GM23338 (cell line): ENCODE measurements around the gene SLC25A12. TPM values are rescaled to one million over a fixed set of nuclear protein-coding genes. Genes with fewer than 3 reads are reported as not detected.

Experiments
- ATAC-seq: fragments of 200-7000 bp; cut with Tn5 transposase; 3 replicates; pipeline ENCODE4 v1.9.1; 2020
- DNase-seq: peaks from one replicate; pipeline ENCODE4 v3.0.0-alpha.2; 2015; ENCODE audit warnings: low spot score
- H2AFZ ChIP-seq: fragments of 200-600 bp; sonication (generic); 2 replicates; pipeline ENCODE4 v1.8.0; 2016; ENCODE audit warnings: antibody characterized with exemption, mild to moderate bottlenecking, moderate library complexity
- H3F3A ChIP-seq: fragments of 200-600 bp; sonication (generic); replicated peaks from 2 replicates; pipeline ENCODE4 v1.8.0; 2017; ENCODE audit warnings: antibody characterized with exemption, mixed run types, low read depth
- H3K27ac ChIP-seq: fragments of 200-600 bp; sonication (generic); 2 replicates; pipeline ENCODE4 v1.6.1; 2016; ENCODE audit warnings: low read depth
- H3K27me3 ChIP-seq: fragments of 200-600 bp; sonication (generic); 2 replicates; pipeline ENCODE4 v1.8.0; 2016; ENCODE audit warnings: mild to moderate bottlenecking, mixed run types, moderate library complexity; ENCODE audit not compliant: insufficient read depth
- H3K36me3 ChIP-seq: fragments of 200-600 bp; sonication (generic); 2 replicates; pipeline ENCODE4 v1.8.0; 2016; ENCODE audit warnings: mild to moderate bottlenecking; ENCODE audit not compliant: insufficient read depth
- H3K4me1 ChIP-seq: fragments of 200-600 bp; sonication (generic); 2 replicates; pipeline ENCODE4 v1.8.0; 2016; ENCODE audit warnings: mild to moderate bottlenecking, moderate library complexity; ENCODE audit not compliant: insufficient read depth
- H3K4me2 ChIP-seq: fragments of 200-600 bp; sonication (generic); 2 replicates; pipeline ENCODE4 v1.7.1; 2017; ENCODE audit warnings: mixed run types
- H3K4me3 ChIP-seq: fragments of 200-600 bp; sonication (generic); 2 replicates; pipeline ENCODE4 v1.6.1; 2016; ENCODE audit warnings: mixed run types
- H3K79me2 ChIP-seq: fragments of 200-600 bp; sonication (generic); replicated peaks from 2 replicates; pipeline ENCODE4 v1.8.0; 2017; ENCODE audit warnings: mild to moderate bottlenecking; ENCODE audit not compliant: insufficient read depth
- H3K9me2 ChIP-seq: fragments of 200-600 bp; sonication (generic); 2 replicates; pipeline ENCODE4 v1.8.0; 2017; ENCODE audit not compliant: insufficient read depth
- H4K20me1 ChIP-seq: fragments of 200-600 bp; sonication (generic); replicated peaks from 2 replicates; pipeline ENCODE4 v1.8.0; 2017; ENCODE audit warnings: mild to moderate bottlenecking; ENCODE audit not compliant: insufficient read depth
- H3K27ac Mint-ChIP-seq: 2 replicates; pipeline ENCODE4 v1.8.0; 2020; ENCODE audit warnings: inconsistent platforms, mild to moderate bottlenecking, moderate library complexity, mixed read lengths
- H3K27me3 Mint-ChIP-seq: 3 replicates; pipeline ENCODE4 v1.8.0; 2022; ENCODE audit warnings: low read depth, mild to moderate bottlenecking, moderate library complexity, mixed read lengths, inconsistent platforms; ENCODE audit not compliant: insufficient read depth, poor library complexity
- H3K36me3 Mint-ChIP-seq: 3 replicates; pipeline ENCODE4 v1.8.0; 2021; ENCODE audit warnings: low read depth, mild to moderate bottlenecking, inconsistent platforms, moderate library complexity, mixed read lengths
- H3K4me1 Mint-ChIP-seq: 3 replicates; pipeline ENCODE4 v1.8.0; 2020; ENCODE audit warnings: mild to moderate bottlenecking, inconsistent platforms, mixed read lengths
- H3K4me3 Mint-ChIP-seq: 3 replicates; pipeline ENCODE4 v1.8.0; 2021; ENCODE audit warnings: moderate library complexity, mild to moderate bottlenecking, inconsistent platforms, mixed read lengths
- H3K9me3 Mint-ChIP-seq: 3 replicates; pipeline ENCODE4 v1.8.0; 2020; ENCODE audit warnings: moderate library complexity, mild to moderate bottlenecking, inconsistent platforms, mixed read lengths
- CTCF ChIP-seq, 2 experiments: fragments of 200-600 bp in 1 of 2; sonication (generic) in 1 of 2; conservative IDR thresholded peaks; 2 replicates each; pipeline versions ENCODE4 v1.5.1 to v1.6.1; 2016 to 2017; ENCODE audit warnings: antibody characterized with exemption in 2 of 2, low read depth in 2 of 2, mild to moderate bottlenecking in 2 of 2, moderate library complexity in 1 of 2
- ETS1 ChIP-seq: IDR thresholded peaks from 2 replicates; pipeline ENCODE4 v1.6.1; 2016; ENCODE audit warnings: antibody characterized with exemption
- EZH2 ChIP-seq: fragments of 200-600 bp; sonication (generic); IDR thresholded peaks from one replicate; pipeline ENCODE4 v1.8.0; 2017; ENCODE audit warnings: antibody characterized with exemption, mild to moderate bottlenecking, low read depth; ENCODE audit not compliant: unreplicated experiment
- JUNB ChIP-seq: IDR thresholded peaks from one replicate; pipeline ENCODE4 v1.6.1; 2016; ENCODE audit warnings: antibody characterized with exemption; ENCODE audit not compliant: unreplicated experiment
- NANOG ChIP-seq: IDR thresholded peaks from 2 replicates; pipeline ENCODE4 v1.6.1; 2016; ENCODE audit warnings: antibody characterized with exemption, borderline replicate concordance
- POLR2AphosphoS5 ChIP-seq: IDR thresholded peaks from 2 replicates; pipeline ENCODE4 v1.6.1; 2016; ENCODE audit warnings: antibody characterized with exemption, low read depth
- REST ChIP-seq: IDR thresholded peaks from one replicate; pipeline ENCODE4 v1.6.1; 2018; ENCODE audit warnings: antibody characterized with exemption; ENCODE audit not compliant: unreplicated experiment
- STAT1 ChIP-seq: IDR thresholded peaks from one replicate; pipeline ENCODE4 v1.6.1; 2016; ENCODE audit warnings: antibody characterized with exemption; ENCODE audit not compliant: unreplicated experiment
- ZNF114 ChIP-seq: fragments of 250-450 bp; sonication (Bioruptor Pico); IDR thresholded peaks from 2 replicates; pipeline ENCODE4 v1.5.0; 2020; ENCODE audit warnings: mild to moderate bottlenecking, moderate library complexity
- ZNF331 ChIP-seq: fragments of 250-450 bp; sonication (Bioruptor Pico); IDR thresholded peaks from 2 replicates; pipeline ENCODE4 v1.5.0; 2020; ENCODE audit warnings: low read depth, mild to moderate bottlenecking, moderate library complexity
- polyA plus RNA-seq: library from polyadenylated mRNA; unstranded; fragments of >200 nt; fragmentation: Nextera tagmentation; extraction: Ambion mirVana; gene quantifications from 2 replicates; pipeline ENCODE4 v1.2.1, GENCODE V29; 2016
- total RNA-seq: library from RNA; depleted of rRNA; stranded (reverse); fragments of >200 nt; shearing (Covaris generic); gene quantifications from 2 replicates; pipeline ENCODE4 v1.2.3, GENCODE V29; 2014

The SLC25A12 gene
- total and polyA plus RNA-seq, 2 experiments from 2014 or later, result 4.8 to 14.8 TPM

- DNase-seq (no peak), ATAC-seq (no peak)
- Mint-ChIP-seq H3K4me1 (no peaks in the 10 kb centered on the region), H3K27ac (no peak overlapping the region), H3K9me3 (no peaks in the 10 kb centered on the region), H3K27me3 (no peaks in the 10 kb centered on the region), H3K4me3 (no peak overlapping the region), H3K36me3 (no peaks in the 10 kb centered on the region)
- Histone ChIP-seq H3K4me3 (no peak overlapping the region), H3K9me2 (no peaks in the 10 kb centered on the region), H3K4me1 (no peaks in the 10 kb centered on the region), H3F3A (no peaks in the 10 kb centered on the region), H3K36me3 (no peaks in the 10 kb centered on the region), H2AFZ (no peak overlapping the region), H3K27ac (no peak overlapping the region), H4K20me1 (no peaks in the 10 kb centered on the region), H3K4me2 (no peak overlapping the region), H3K79me2 (no peaks in the 10 kb centered on the region), H3K27me3 (no peaks in the 10 kb centered on the region)
- TF ChIP-seq CTCF (conservative IDR thresholded peaks at IDR 0.05; ENCODE audit: low read depth in 2 of 2) (no peak), ZNF331 (CRISPR knock-in tag) (no peak), EZH2 (no peak), REST (no peak), NANOG (no peak), ETS1 (no peak), STAT1 (no peak), JUNB (no peak), POLR2AphosphoS5 (no peak), ZNF114 (no peak)
These were observed 79.9 kb downstream of the SLC25A12 start for GRCh38 chr2:171814174-171814573.

GRCh38 chr2:171813729-171814128 lies 80.3 kb downstream of the SLC25A12 start:
- H4K20me1 ChIP-seq, result no peaks in the 10 kb centered on the region
- ATAC-seq (no peak), DNase-seq (no peak)
- Mint-ChIP-seq H3K9me3 (no peaks in the 10 kb centered on the region), H3K4me1 (no peaks in the 10 kb centered on the region), H3K36me3 (no peaks in the 10 kb centered on the region), H3K4me3 (no peak overlapping the region), H3K27me3 (no peaks in the 10 kb centered on the region), H3K27ac (no peak overlapping the region)
- no peak overlapping the region for H2AFZ ChIP-seq
- H3K4me2 ChIP-seq, result no peak overlapping the region
- no peaks in the 10 kb centered on the region for H3K4me1 ChIP-seq
- H3K79me2 ChIP-seq, result no peaks in the 10 kb centered on the region
- H3K36me3 ChIP-seq, result no peaks in the 10 kb centered on the region
- H3K4me3 ChIP-seq, result no peak overlapping the region
- no peaks in the 10 kb centered on the region for H3F3A ChIP-seq
- no peaks in the 10 kb centered on the region for H3K9me2 ChIP-seq
- H3K27me3 ChIP-seq, result no peaks in the 10 kb centered on the region
- no peak overlapping the region for H3K27ac ChIP-seq
- TF ChIP-seq ETS1, result no peak
- no peak for TF ChIP-seq JUNB
- TF ChIP-seq REST, result no peak
- TF ChIP-seq CTCF (conservative IDR thresholded peaks at IDR 0.05; ENCODE audit: low read depth in 2 of 2), result no peak
- TF ChIP-seq STAT1, result no peak
- no peak for TF ChIP-seq ZNF331 (CRISPR knock-in tag)
- no peak for TF ChIP-seq POLR2AphosphoS5
- TF ChIP-seq ZNF114, result no peak
